Measurements from ENCODE around the gene PIK3C2G.

GRCh38 chr12:18546399-18546798, 285.1 kb downstream of the PIK3C2G start:
- no peak for TF ChIP-seq POLR2AphosphoS2 (IDR thresholded peaks at IDR 0.05; ENCODE audit: low read depth, low read length)
- no peak for TF ChIP-seq MXI1 (IDR thresholded peaks at IDR 0.05; ENCODE audit: low read depth, low read length)
- TF ChIP-seq RFX5 (IDR thresholded peaks at IDR 0.05; ENCODE audit: low read depth, low read length), result no peak
- TF ChIP-seq, protein P1, sequence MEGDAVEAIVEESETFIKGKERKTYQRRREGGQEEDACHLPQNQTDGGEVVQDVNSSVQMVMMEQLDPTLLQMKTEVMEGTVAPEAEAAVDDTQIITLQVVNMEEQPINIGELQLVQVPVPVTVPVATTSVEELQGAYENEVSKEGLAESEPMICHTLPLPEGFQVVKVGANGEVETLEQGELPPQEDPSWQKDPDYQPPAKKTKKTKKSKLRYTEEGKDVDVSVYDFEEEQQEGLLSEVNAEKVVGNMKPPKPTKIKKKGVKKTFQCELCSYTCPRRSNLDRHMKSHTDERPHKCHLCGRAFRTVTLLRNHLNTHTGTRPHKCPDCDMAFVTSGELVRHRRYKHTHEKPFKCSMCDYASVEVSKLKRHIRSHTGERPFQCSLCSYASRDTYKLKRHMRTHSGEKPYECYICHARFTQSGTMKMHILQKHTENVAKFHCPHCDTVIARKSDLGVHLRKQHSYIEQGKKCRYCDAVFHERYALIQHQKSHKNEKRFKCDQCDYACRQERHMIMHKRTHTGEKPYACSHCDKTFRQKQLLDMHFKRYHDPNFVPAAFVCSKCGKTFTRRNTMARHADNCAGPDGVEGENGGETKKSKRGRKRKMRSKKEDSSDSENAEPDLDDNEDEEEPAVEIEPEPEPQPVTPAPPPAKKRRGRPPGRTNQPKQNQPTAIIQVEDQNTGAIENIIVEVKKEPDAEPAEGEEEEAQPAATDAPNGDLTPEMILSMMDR (IDR thresholded peaks at IDR 0.05 in 2 of 3, conservative IDR thresholded peaks at IDR 0.05 in 1 of 3; ENCODE audit: control insufficient read depth in 2 of 3, extremely low read depth in 1 of 3, insufficient read depth in 1 of 3, low read depth in 3 of 3, low read length in 3 of 3), result no peak
- TF ChIP-seq BRCA1 (IDR thresholded peaks at IDR 0.05; ENCODE audit: low read depth, low read length), result no peak
- TF ChIP-seq RAD21 (IDR thresholded peaks at IDR 0.05; ENCODE audit: insufficient read depth, low read depth, low read length), result no peak
- no peak for TF ChIP-seq TBL1XR1 (IDR thresholded peaks at IDR 0.05; ENCODE audit: low read depth, low read length)
- no peak for TF ChIP-seq LARP7 (IDR thresholded peaks at IDR 0.05)
- no peak for TF ChIP-seq RCOR1 (conservative IDR thresholded peaks at IDR 0.05; ENCODE audit: low read depth, low read length)
- no peak for TF ChIP-seq NBN (IDR thresholded peaks at IDR 0.05)
- no peak for TF ChIP-seq POLR2AphosphoS5 (IDR thresholded peaks at IDR 0.05; ENCODE audit: low read length)
- TF ChIP-seq FOXK2 (IDR thresholded peaks at IDR 0.05), result no peak
- TF ChIP-seq, protein P2, sequence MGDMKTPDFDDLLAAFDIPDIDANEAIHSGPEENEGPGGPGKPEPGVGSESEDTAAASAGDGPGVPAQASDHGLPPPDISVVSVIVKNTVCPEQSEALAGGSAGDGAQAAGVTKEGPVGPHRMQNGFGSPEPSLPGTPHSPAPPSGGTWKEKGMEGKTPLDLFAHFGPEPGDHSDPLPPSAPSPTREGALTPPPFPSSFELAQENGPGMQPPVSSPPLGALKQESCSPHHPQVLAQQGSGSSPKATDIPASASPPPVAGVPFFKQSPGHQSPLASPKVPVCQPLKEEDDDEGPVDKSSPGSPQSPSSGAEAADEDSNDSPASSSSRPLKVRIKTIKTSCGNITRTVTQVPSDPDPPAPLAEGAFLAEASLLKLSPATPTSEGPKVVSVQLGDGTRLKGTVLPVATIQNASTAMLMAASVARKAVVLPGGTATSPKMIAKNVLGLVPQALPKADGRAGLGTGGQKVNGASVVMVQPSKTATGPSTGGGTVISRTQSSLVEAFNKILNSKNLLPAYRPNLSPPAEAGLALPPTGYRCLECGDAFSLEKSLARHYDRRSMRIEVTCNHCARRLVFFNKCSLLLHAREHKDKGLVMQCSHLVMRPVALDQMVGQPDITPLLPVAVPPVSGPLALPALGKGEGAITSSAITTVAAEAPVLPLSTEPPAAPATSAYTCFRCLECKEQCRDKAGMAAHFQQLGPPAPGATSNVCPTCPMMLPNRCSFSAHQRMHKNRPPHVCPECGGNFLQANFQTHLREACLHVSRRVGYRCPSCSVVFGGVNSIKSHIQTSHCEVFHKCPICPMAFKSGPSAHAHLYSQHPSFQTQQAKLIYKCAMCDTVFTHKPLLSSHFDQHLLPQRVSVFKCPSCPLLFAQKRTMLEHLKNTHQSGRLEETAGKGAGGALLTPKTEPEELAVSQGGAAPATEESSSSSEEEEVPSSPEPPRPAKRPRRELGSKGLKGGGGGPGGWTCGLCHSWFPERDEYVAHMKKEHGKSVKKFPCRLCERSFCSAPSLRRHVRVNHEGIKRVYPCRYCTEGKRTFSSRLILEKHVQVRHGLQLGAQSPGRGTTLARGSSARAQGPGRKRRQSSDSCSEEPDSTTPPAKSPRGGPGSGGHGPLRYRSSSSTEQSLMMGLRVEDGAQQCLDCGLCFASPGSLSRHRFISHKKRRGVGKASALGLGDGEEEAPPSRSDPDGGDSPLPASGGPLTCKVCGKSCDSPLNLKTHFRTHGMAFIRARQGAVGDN (IDR thresholded peaks at IDR 0.05), result no peak
- TF ChIP-seq TCF3 (IDR thresholded peaks at IDR 0.05; ENCODE audit: borderline replicate concordance, insufficient read depth, low read depth, low read length), result no peak

Measured in GM12878 (cell line).